Gastroesophageal sphincter (tissue), 4 donors: Measurements from ENCODE around the gene LSR. TPM values are rescaled to one million over a fixed set of nuclear protein-coding genes. Genes with fewer than 3 reads are reported as not detected.

Experiments used
- ATAC-seq: fragments of 150-250 bp; one replicate; pipeline ENCODE4 v1.9.1; 2016; ENCODE audit warnings: mild to moderate bottlenecking, moderate library complexity
- H3K27ac ChIP-seq, 4 donors: fragments of 200-600 bp; sonication (generic) in 3 of 4; 1 replicate in 3 of 4; 2 replicates in 1 of 4; pipeline ENCODE4 v1.5.1; 2016 to 2019
- H3K27me3 ChIP-seq: fragments of 200-600 bp; sonication (generic); one replicate; pipeline ENCODE4 v1.5.1; 2019
- H3K36me3 ChIP-seq, 2 donors: fragments of 200-600 bp; sonication (generic); one replicate each; pipeline ENCODE4 v1.5.1; 2019; ENCODE audit warnings: control low read depth in 1 of 2
- H3K4me1 ChIP-seq, 3 donors: fragments of 200-600 bp; sonication (generic); 1 replicate in 2 of 3; 2 replicates in 1 of 3; pipeline ENCODE4 v1.5.1; 2016 to 2019; ENCODE audit warnings: control low read depth in 2 of 3
- H3K4me3 ChIP-seq, 2 donors: fragments of 200-600 bp; sonication (generic); one replicate each; pipeline ENCODE4 v1.5.1; 2019; ENCODE audit warnings: mild to moderate bottlenecking in 1 of 2, moderate library complexity in 1 of 2
- H3K9me3 ChIP-seq, 3 donors: fragments of 200-600 bp; sonication (generic); one replicate each; pipeline ENCODE4 v1.5.1; 2017 to 2019; ENCODE audit warnings: control low read depth in 2 of 3
- CTCF ChIP-seq, 4 experiments: fragments of 200-600 bp in 2 of 4; fragments of 450-650 bp in 2 of 4; sonication (generic) in 1 of 4; IDR thresholded peaks; one replicate each; pipeline ENCODE4 v1.5.1; 2017 to 2019; ENCODE audit warnings: antibody characterized with exemption in 4 of 4, mild to moderate bottlenecking in 2 of 4, moderate library complexity in 2 of 4
- EP300 ChIP-seq: sonication (generic); formaldehyde crosslinking; IDR thresholded peaks from one replicate; pipeline ENCODE4 v1.6.1; 2017; ENCODE audit warnings: antibody characterized with exemption, mild to moderate bottlenecking
- POLR2A ChIP-seq, 2 donors: fragments of 450-650 bp; IDR thresholded peaks; one replicate each; pipeline ENCODE4 v1.6.1; 2017; ENCODE audit warnings: antibody characterized with exemption in 2 of 2, mild to moderate bottlenecking in 2 of 2, moderate library complexity in 1 of 2
- POLR2AphosphoS5 ChIP-seq: sonication (generic); formaldehyde crosslinking; IDR thresholded peaks from one replicate; pipeline ENCODE4 v1.6.1; 2017; ENCODE audit warnings: antibody characterized with exemption
- WGBS, 2 donors: methylation state at CpG; one replicate each; pipeline ENCODE4 v1.1.5; 2018; ENCODE audit warnings: low coverage in 1 of 2; 5-methylcytosine and 5-hydroxymethylcytosine counted together
- total RNA-seq, 4 donors: library from RNA; depleted of rRNA; stranded (reverse); fragments of >200 nt; gene quantifications; one replicate each; pipeline ENCODE4 v1.1.0, GENCODE V29; 2016

Gene LSR
- total RNA-seq, 4 donors from 2014 or later = 3.3 to 6.6 (median 5.2) TPM

- no peaks in the 10 kb centered on the region for H3K9me3 ChIP-seq
- no peaks in the 10 kb centered on the region for H3K36me3 ChIP-seq
- TF ChIP-seq CTCF (IDR thresholded peaks at IDR 0.05) (no peak), POLR2AphosphoS5 (no peak), EP300 (no peak), POLR2A (IDR thresholded peaks at IDR 0.05) (no peak)
- H3K4me3 ChIP-seq = no peak overlapping the region
- H3K27ac ChIP-seq = no peak overlapping the region
- no peak for ATAC-seq
- H3K4me1 ChIP-seq = no peaks in the 10 kb centered on the region
- 75 to 100% methylated on average over 2 to 7 of the region's 21 CpGs for WGBS, 2 donors
- H3K27me3 ChIP-seq = peaks cover 49% of the 10 kb centered on the region
These were observed 63.3 kb downstream of the LSR start for GRCh38 chr19:35311901-35312665.

DNA sequence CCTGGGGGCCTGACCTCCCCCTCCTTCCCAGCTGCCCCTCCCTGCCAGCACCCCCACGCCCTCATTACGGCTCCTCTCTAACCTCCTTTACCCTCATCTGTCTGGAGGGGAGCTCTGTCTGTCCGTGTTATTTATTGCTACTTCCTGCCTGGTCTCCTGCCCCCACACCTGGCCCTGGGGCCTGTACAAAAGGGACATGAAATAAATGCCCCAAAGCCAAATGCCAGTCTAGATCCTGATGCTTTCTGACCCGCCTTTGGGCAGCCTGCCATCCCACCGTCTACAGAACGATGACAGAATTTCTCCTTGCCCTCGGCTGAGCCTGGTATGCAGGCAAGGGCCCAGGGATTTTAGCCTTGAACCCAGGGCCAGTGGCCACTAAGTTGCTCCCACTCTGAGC lies 64.8 kb downstream of the LSR start:
- no peaks in the 10 kb centered on the region for H3K36me3 ChIP-seq
- no peaks in the 10 kb centered on the region for H3K4me1 ChIP-seq
- WGBS, 2 donors = 0% methylated on average over 1 of the region's 7 CpGs; no CpG with 5 or more reads in 1 of the 2 donors
- no peaks in the 10 kb centered on the region for H3K9me3 ChIP-seq
- peaks cover 49% of the 10 kb centered on the region for H3K27me3 ChIP-seq
- H3K4me3 ChIP-seq = no peak overlapping the region
- H3K27ac ChIP-seq = no peak overlapping the region
- TF ChIP-seq POLR2AphosphoS5 = no peak
- TF ChIP-seq POLR2A (IDR thresholded peaks at IDR 0.05) = no peak
- ATAC-seq = no peak

GRCh38 chr19:35314031-35314430 lies 65.2 kb downstream of the LSR start:
- WGBS, 2 donors = 46 to 82% methylated on average over 2 to 7 of the region's 8 CpGs
- Histone ChIP-seq H3K27me3 (peaks cover 49% of the 10 kb centered on the region), H3K9me3 (no peaks in the 10 kb centered on the region), H3K27ac (no peak overlapping the region), H3K36me3 (no peaks in the 10 kb centered on the region), H3K4me3 (no peak overlapping the region), H3K4me1 (no peaks in the 10 kb centered on the region)
- no peak for ATAC-seq
- TF ChIP-seq EP300 (no peak), POLR2AphosphoS5 (no peak), CTCF (IDR thresholded peaks at IDR 0.05) (no peak), POLR2A (IDR thresholded peaks at IDR 0.05) (no peak)

GRCh38 chr19:35314858-35315470 lies 66.2 kb downstream of the LSR start:
- Histone ChIP-seq H3K4me1 (no peaks in the 10 kb centered on the region), H3K27me3 (peaks cover 43% of the 10 kb centered on the region), H3K4me3 (no peak overlapping the region), H3K36me3 (no peaks in the 10 kb centered on the region), H3K27ac (no peak overlapping the region), H3K9me3 (no peaks in the 10 kb centered on the region)
- WGBS, 2 donors = 75 to 82% methylated on average over 7 to 8 of the region's 10 CpGs
- ATAC-seq = no peak
- TF ChIP-seq POLR2AphosphoS5 = no peak
- TF ChIP-seq EP300 = no peak
- no peak for TF ChIP-seq POLR2A (IDR thresholded peaks at IDR 0.05)
- TF ChIP-seq CTCF (IDR thresholded peaks at IDR 0.05) = no peak

GRCh38 chr19:35315883-35316282 lies 67.1 kb downstream of the LSR start:
- TF ChIP-seq CTCF (IDR thresholded peaks at IDR 0.05) = no peak
- TF ChIP-seq EP300 = no peak
- no peak for TF ChIP-seq POLR2AphosphoS5
- TF ChIP-seq POLR2A (IDR thresholded peaks at IDR 0.05) = no peak
- Histone ChIP-seq H3K9me3 (no peaks in the 10 kb centered on the region), H3K36me3 (no peaks in the 10 kb centered on the region), H3K27ac (no peak overlapping the region), H3K4me1 (no peaks in the 10 kb centered on the region), H3K4me3 (no peak overlapping the region), H3K27me3 (peaks cover 40% of the 10 kb centered on the region)
- WGBS, 2 donors = no CpG with 5 or more reads among the region's 9 CpGs
- no peak for ATAC-seq
